ENCODE results near the gene CNTNAP5.

Gene CNTNAP5

DNA sequence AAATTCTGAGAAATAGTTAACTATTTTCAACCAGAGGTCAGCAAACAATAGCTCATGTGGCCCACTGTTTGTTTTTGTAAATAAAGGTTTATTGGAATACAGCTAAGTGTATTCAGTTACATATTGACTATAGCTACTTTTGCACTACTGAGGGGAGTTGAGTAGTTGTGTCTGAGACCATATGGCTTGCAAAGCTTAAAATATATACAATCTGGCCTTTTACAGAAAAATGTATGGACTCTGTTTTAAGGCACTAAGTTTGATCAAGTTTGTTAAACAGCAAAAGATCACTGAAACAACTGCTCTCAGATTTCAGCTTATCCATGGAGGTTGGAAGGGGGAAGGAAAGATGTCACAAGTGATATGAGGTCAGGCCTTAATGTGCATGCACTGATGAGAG lies 667.1 kb downstream of the CNTNAP5 start:
- Histone ChIP-seq H3K4me3 (ENCODE audit: insufficient read length, low read depth) (no peak overlapping the region), H3K27me3 (ENCODE audit: insufficient read depth, insufficient read length) (no peaks in the 10 kb centered on the region), H3K4me1 (ENCODE audit: insufficient read depth, insufficient read length) (no peaks in the 10 kb centered on the region), H3K9ac (ENCODE audit: insufficient read length, low read depth) (no peak overlapping the region), H3K36me3 (ENCODE audit: insufficient read depth, insufficient read length, low read length) (no peaks in the 10 kb centered on the region), H3K9me3 (ENCODE audit: insufficient read depth, low read length) (peaks cover 21% of the 10 kb centered on the region)
- TF ChIP-seq SUZ12 (IDR thresholded peaks at IDR 0.05; ENCODE audit: extremely low read depth, insufficient read depth, insufficient read length) (no peak), YY1 (IDR thresholded peaks at IDR 0.05; ENCODE audit: insufficient read depth, insufficient read length) (no peak), ZNF274 (IDR thresholded peaks at IDR 0.05; ENCODE audit: low read depth, low read length) (no peak)
- no peak for DNase-seq (ENCODE audit: low read depth, low spot score)

DNA sequence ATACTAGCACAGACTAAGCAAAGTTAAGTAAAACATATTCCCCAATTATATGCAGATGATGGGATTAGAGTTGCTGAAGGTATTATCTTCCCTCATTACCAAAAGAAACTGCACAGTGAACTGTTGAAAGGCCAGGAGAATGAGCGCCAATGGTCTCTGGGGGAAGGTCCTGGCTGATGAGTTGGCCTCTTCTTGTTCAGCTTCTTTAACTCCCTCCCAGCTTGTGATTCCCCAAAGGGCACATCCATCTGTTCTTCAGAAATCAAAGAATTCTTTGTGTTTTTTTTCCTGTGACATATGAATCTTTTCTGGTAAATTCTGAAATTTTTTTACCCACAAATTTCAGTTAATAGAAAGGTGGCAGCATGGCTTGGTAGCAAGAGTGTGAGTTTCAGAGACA lies 667.6 kb downstream of the CNTNAP5 start:
- no peak overlapping the region for H3K9ac ChIP-seq (ENCODE audit: insufficient read length, low read depth)
- peaks cover 21% of the 10 kb centered on the region for H3K9me3 ChIP-seq (ENCODE audit: insufficient read depth, low read length)
- no peaks in the 10 kb centered on the region for H3K36me3 ChIP-seq (ENCODE audit: insufficient read depth, insufficient read length, low read length)
- no peak overlapping the region for H3K4me3 ChIP-seq (ENCODE audit: insufficient read length, low read depth)
- H3K4me1 ChIP-seq (ENCODE audit: insufficient read depth, insufficient read length) = no peaks in the 10 kb centered on the region
- no peak for DNase-seq (ENCODE audit: low read depth, low spot score)
- no peaks in the 10 kb centered on the region for H3K27me3 ChIP-seq (ENCODE audit: insufficient read depth, insufficient read length)
- TF ChIP-seq ZNF274 (IDR thresholded peaks at IDR 0.05; ENCODE audit: low read depth, low read length) (no peak), YY1 (IDR thresholded peaks at IDR 0.05; ENCODE audit: insufficient read depth, insufficient read length) (no peak), SUZ12 (IDR thresholded peaks at IDR 0.05; ENCODE audit: extremely low read depth, insufficient read depth, insufficient read length) (no peak)

DNA sequence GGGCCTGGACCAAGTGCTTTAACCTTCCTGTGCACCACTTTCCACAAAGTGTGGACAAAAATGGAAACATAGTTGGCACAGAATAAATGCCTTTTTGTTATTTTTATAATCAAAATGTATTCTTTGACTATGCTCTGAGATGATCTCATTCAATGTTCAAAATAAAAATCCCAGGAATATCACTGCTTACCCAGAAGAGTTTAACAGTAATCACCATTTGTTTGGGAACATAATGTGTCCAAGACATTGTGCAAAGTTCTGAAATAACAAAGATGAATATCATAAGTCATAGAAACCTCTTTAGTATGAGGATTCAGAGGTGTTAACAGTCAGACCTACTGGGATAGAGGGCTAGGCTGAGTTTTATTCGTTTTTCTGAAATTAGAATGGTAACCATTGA lies 668.1 kb downstream of the CNTNAP5 start:
- TF ChIP-seq YY1 (IDR thresholded peaks at IDR 0.05; ENCODE audit: insufficient read depth, insufficient read length) (no peak), SUZ12 (IDR thresholded peaks at IDR 0.05; ENCODE audit: extremely low read depth, insufficient read depth, insufficient read length) (no peak)
- no peaks in the 10 kb centered on the region for H3K4me1 ChIP-seq (ENCODE audit: insufficient read depth, insufficient read length)
- H3K27me3 ChIP-seq (ENCODE audit: insufficient read depth, insufficient read length) = no peaks in the 10 kb centered on the region
- H3K9me3 ChIP-seq (ENCODE audit: insufficient read depth, low read length) = peaks cover 21% of the 10 kb centered on the region
- DNase-seq (ENCODE audit: low read depth, low spot score) = no peak
- H3K36me3 ChIP-seq (ENCODE audit: insufficient read depth, insufficient read length, low read length) = no peaks in the 10 kb centered on the region
- H3K4me3 ChIP-seq (ENCODE audit: insufficient read length, low read depth) = no peak overlapping the region
- H3K9ac ChIP-seq (ENCODE audit: insufficient read length, low read depth) = no peak overlapping the region

DNA sequence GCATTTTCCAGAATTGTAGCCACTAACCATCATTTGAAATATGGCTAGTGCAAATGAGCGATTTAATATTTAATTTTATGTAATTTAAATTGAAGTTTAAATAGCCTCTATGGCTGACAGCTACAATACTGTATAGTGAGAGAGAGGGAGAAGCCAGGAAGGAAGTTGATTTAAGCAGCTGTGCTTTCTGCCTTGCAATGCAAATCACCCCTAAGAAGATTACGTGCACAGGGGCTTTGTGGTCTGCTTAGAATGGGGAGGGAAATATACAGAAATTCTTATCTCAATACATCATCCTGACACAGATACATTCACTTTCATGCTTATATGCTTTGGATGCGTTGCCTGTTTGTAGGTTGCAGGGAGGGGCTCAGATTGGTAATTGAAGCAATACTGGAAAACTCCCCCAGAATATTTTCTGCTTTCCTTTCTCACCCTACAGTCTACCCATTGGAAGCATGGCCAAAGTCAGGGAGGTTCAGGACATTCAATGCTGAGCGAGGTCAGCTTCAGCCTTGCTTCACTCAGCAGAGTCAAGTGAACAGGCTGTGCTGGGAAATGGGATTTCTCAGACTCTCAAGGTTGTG lies 674.0 kb downstream of the CNTNAP5 start:
- Histone ChIP-seq H3K4me1 (ENCODE audit: insufficient read depth, insufficient read length) (no peaks in the 10 kb centered on the region), H3K27me3 (ENCODE audit: insufficient read depth, insufficient read length) (no peaks in the 10 kb centered on the region), H3K4me3 (ENCODE audit: insufficient read length, low read depth) (no peak overlapping the region), H3K9me3 (ENCODE audit: insufficient read depth, low read length) (no peaks in the 10 kb centered on the region), H3K36me3 (ENCODE audit: insufficient read depth, insufficient read length, low read length) (no peaks in the 10 kb centered on the region), H3K9ac (ENCODE audit: insufficient read length, low read depth) (no peak overlapping the region)
- DNase-seq (ENCODE audit: low read depth, low spot score) = no peak
- no peak for TF ChIP-seq SUZ12 (IDR thresholded peaks at IDR 0.05; ENCODE audit: extremely low read depth, insufficient read depth, insufficient read length)
- TF ChIP-seq YY1 (IDR thresholded peaks at IDR 0.05; ENCODE audit: insufficient read depth, insufficient read length) = no peak
- TF ChIP-seq ZNF274 (IDR thresholded peaks at IDR 0.05; ENCODE audit: low read depth, low read length) = no peak

DNA sequence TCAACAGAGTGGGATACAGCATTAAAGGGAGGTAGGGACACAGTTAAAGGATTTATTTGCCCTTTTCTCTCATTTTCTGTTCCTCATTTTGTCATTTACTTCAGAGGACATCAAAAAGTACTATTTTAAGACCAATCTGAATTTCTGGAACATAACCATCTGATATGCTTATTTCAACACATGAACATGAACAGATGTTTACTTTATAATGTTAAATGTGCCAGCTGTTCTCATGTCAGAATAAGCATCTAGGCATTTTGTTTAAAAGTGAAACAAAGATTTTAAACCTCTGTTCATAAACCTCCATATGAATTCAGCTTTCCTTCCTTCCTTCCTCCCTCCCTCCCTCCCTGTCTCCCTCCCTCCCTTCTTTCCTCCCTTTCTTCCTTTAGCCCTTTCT lies 677.7 kb downstream of the CNTNAP5 start:
- no peak for TF ChIP-seq SUZ12 (IDR thresholded peaks at IDR 0.05; ENCODE audit: extremely low read depth, insufficient read depth, insufficient read length)
- TF ChIP-seq YY1 (IDR thresholded peaks at IDR 0.05; ENCODE audit: insufficient read depth, insufficient read length) = no peak
- TF ChIP-seq ZNF274 (IDR thresholded peaks at IDR 0.05; ENCODE audit: low read depth, low read length) = no peak
- Histone ChIP-seq H3K4me1 (ENCODE audit: insufficient read depth, insufficient read length) (no peaks in the 10 kb centered on the region), H3K9ac (ENCODE audit: insufficient read length, low read depth) (no peak overlapping the region), H3K36me3 (ENCODE audit: insufficient read depth, insufficient read length, low read length) (no peaks in the 10 kb centered on the region), H3K4me3 (ENCODE audit: insufficient read length, low read depth) (no peak overlapping the region), H3K27me3 (ENCODE audit: insufficient read depth, insufficient read length) (no peaks in the 10 kb centered on the region), H3K9me3 (ENCODE audit: insufficient read depth, low read length) (no peaks in the 10 kb centered on the region)
- DNase-seq (ENCODE audit: low read depth, low spot score) = no peak

DNA sequence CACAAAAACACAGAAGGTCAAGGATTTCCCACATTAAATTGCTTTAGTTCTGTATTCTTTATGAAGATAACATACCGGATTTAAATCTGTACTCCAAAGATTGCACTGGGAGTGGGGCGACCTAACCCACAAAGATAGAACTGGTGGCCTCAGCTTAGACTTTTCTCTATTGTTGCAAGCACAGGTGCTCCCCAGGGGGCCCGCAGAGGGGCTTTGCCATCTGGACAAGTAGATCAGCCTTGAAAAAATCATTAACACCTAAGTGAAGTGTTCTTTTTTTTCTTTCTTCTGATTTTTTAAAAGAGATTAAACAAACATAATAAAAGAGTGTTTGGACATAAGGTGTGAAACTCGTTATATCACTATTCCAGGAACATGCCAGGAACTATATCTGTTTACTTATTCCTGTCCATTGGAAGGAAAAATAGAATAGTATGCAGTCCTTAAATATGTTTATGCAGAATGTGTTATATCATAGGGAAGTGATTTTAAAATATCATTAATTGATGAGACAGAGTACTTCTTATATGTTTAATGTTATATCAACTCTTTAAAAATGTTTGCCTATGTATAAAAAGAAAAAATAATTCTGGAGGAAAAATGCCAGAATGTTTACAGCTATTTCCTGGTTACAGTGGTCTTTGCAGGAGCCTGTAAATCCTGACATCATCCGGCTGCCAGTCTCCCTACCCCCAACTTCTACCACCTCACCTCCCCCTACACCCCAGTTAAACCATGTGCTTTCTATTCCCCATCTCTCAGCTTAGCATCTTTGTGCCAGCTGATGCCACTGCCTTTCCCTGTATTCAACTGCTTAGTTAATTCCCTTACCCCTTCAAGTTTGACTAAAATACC lies 679.2 kb downstream of the CNTNAP5 start:
- no peak for DNase-seq (ENCODE audit: low read depth, low spot score)
- H3K4me3 ChIP-seq (ENCODE audit: insufficient read length, low read depth) = no peak overlapping the region
- H3K9me3 ChIP-seq (ENCODE audit: insufficient read depth, low read length) = no peaks in the 10 kb centered on the region
- no peaks in the 10 kb centered on the region for H3K4me1 ChIP-seq (ENCODE audit: insufficient read depth, insufficient read length)
- no peaks in the 10 kb centered on the region for H3K27me3 ChIP-seq (ENCODE audit: insufficient read depth, insufficient read length)
- TF ChIP-seq SUZ12 (IDR thresholded peaks at IDR 0.05; ENCODE audit: extremely low read depth, insufficient read depth, insufficient read length) (no peak), ZNF274 (IDR thresholded peaks at IDR 0.05; ENCODE audit: low read depth, low read length) (no peak), YY1 (IDR thresholded peaks at IDR 0.05; ENCODE audit: insufficient read depth, insufficient read length) (no peak)
- no peak overlapping the region for H3K9ac ChIP-seq (ENCODE audit: insufficient read length, low read depth)
- no peaks in the 10 kb centered on the region for H3K36me3 ChIP-seq (ENCODE audit: insufficient read depth, insufficient read length, low read length)

DNA sequence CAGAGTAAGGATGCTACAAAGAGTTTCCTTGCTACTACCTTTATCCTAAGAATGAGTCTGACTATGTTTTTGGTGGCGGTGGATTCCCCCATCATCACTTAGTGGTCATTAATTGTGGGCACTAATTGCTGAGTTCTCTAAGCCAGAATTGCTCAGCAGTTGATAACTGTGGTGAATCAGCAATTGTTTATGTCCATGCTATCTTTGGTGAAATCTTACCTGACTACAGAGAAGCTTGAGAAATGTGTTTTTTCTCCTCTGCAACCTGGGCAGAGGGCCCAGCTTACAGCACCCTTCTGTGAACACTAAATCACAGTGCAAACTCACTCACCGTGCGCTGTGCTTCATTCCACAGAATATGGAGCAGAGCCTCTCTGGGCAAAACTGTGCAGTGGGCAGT lies 683.6 kb downstream of the CNTNAP5 start:
- no peak for DNase-seq (ENCODE audit: low read depth, low spot score)
- H3K36me3 ChIP-seq (ENCODE audit: insufficient read depth, insufficient read length, low read length) = no peaks in the 10 kb centered on the region
- no peak for TF ChIP-seq SUZ12 (IDR thresholded peaks at IDR 0.05; ENCODE audit: extremely low read depth, insufficient read depth, insufficient read length)
- TF ChIP-seq ZNF274 (IDR thresholded peaks at IDR 0.05; ENCODE audit: low read depth, low read length) = no peak
- no peak for TF ChIP-seq YY1 (IDR thresholded peaks at IDR 0.05; ENCODE audit: insufficient read depth, insufficient read length)
- H3K4me3 ChIP-seq (ENCODE audit: insufficient read length, low read depth) = no peak overlapping the region
- no peak overlapping the region for H3K9ac ChIP-seq (ENCODE audit: insufficient read length, low read depth)
- H3K9me3 ChIP-seq (ENCODE audit: insufficient read depth, low read length) = no peaks in the 10 kb centered on the region
- H3K4me1 ChIP-seq (ENCODE audit: insufficient read depth, insufficient read length) = no peaks in the 10 kb centered on the region
- no peaks in the 10 kb centered on the region for H3K27me3 ChIP-seq (ENCODE audit: insufficient read depth, insufficient read length)
